A673 (cell line): ENCODE data around the gene CHMP3.

ENCODE experiments used
- EZH2 ChIP-seq: fragments of 200-600 bp; sonication (generic); IDR thresholded peaks from 2 replicates; pipeline ENCODE4 v1.6.1; 2017; ENCODE audit warnings: borderline replicate concordance, low read depth, mild to moderate bottlenecking, mixed read lengths, antibody characterized with exemption, low read length; ENCODE audit not compliant: poor library complexity, severe bottlenecking
- TF ChIP-seq, protein P1 (sequence below): fragments of 300-800, 200-600 bp; sonication (generic); conservative IDR thresholded peaks from 2 replicates; pipeline ENCODE4 v1.5.1; 2017; ENCODE audit warnings: low read depth, mild to moderate bottlenecking, antibody characterized with exemption, low read length, moderate library complexity, mixed read lengths

DNA sequence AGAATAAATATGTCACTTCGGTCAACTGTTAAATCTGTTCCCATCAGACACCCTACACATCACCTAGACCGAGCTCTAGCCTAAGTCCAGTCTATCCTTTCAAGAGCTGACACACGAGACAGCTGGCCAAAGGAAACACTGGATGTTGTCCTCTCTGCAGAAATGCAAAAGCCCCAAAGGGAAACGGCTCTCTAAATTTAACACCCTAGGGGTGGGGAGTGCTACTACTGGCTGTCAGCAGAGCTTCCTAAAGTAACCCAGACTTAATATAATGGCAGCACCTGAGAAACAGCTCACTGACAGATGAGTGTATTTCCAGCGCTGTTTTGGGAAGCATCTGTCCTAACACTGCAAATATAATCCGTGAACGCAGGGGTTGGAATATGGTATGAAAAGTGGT is 55.6 kb downstream of the CHMP3 start:
- TF ChIP-seq, protein P1, sequence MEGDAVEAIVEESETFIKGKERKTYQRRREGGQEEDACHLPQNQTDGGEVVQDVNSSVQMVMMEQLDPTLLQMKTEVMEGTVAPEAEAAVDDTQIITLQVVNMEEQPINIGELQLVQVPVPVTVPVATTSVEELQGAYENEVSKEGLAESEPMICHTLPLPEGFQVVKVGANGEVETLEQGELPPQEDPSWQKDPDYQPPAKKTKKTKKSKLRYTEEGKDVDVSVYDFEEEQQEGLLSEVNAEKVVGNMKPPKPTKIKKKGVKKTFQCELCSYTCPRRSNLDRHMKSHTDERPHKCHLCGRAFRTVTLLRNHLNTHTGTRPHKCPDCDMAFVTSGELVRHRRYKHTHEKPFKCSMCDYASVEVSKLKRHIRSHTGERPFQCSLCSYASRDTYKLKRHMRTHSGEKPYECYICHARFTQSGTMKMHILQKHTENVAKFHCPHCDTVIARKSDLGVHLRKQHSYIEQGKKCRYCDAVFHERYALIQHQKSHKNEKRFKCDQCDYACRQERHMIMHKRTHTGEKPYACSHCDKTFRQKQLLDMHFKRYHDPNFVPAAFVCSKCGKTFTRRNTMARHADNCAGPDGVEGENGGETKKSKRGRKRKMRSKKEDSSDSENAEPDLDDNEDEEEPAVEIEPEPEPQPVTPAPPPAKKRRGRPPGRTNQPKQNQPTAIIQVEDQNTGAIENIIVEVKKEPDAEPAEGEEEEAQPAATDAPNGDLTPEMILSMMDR: no peak
- no peak for TF ChIP-seq EZH2
